Body of pancreas (tissue), 4 donors: ENCODE measurements around the gene DLGAP1. TPM values are rescaled to one million over a fixed set of nuclear protein-coding genes. Genes with fewer than 3 reads are reported as not detected.

Experiments
- ATAC-seq: fragments of 150-250 bp; one replicate; pipeline ENCODE4 v1.9.1; 2016
- DNase-seq, 4 donors: peaks; one replicate each; pipeline ENCODE4 v3.0.0-alpha.2; 2019
- H3K27ac ChIP-seq, 4 donors: fragments of 200-600 bp; sonication (generic); 1 replicate in 3 of 4; 2 replicates in 1 of 4; pipeline versions ENCODE4 v1.5.1 to v1.6.1; 2016 to 2019; ENCODE audit warnings: mild to moderate bottlenecking in 1 of 4, mixed read lengths in 1 of 4, moderate library complexity in 1 of 4
- H3K27me3 ChIP-seq, 2 donors: fragments of 200-600 bp; sonication (generic); one replicate each; pipeline ENCODE4 v1.6.0; 2016; ENCODE audit warnings: mild to moderate bottlenecking in 1 of 2
- H3K36me3 ChIP-seq, 2 donors: fragments of 200-600 bp; sonication (generic); replicated peaks in 1 of 2; 2 replicates each; pipeline ENCODE4 v1.5.1; 2016; ENCODE audit warnings: low read depth in 2 of 2; ENCODE audit not compliant: insufficient read depth in 1 of 2
- H3K4me1 ChIP-seq: fragments of 200-600 bp; sonication (generic); one replicate; pipeline ENCODE4 v1.6.0; 2016
- H3K4me3 ChIP-seq, 2 donors: fragments of 200-600 bp; sonication (generic); 1 replicate in 1 of 2; 2 replicates in 1 of 2; pipeline ENCODE4 v1.5.1; 2016 to 2019
- H3K9me3 ChIP-seq, 3 donors: fragments of 200-600 bp; sonication (generic); 1 replicate in 2 of 3; 2 replicates in 1 of 3; pipeline ENCODE4 v1.5.1; 2016
- CTCF ChIP-seq, 7 experiments: fragments of 450-650 bp in 4 of 7; fragments of 200-600 bp in 3 of 7; sonication (generic) in 3 of 7; IDR thresholded peaks; one replicate each; pipeline ENCODE4 v1.5.1; 2016 to 2019; ENCODE audit warnings: antibody characterized with exemption in 7 of 7
- POLR2A ChIP-seq, 3 donors: fragments of 450-650 bp; IDR thresholded peaks; one replicate each; pipeline ENCODE4 v1.6.1; 2016; ENCODE audit warnings: antibody characterized with exemption in 3 of 3, mild to moderate bottlenecking in 2 of 3
- WGBS, 2 donors: methylation state at CpG; one replicate each; pipeline ENCODE4 v1.1.5; 2017; 5-methylcytosine and 5-hydroxymethylcytosine counted together
- intact Hi-C: fragments of 100-400 bp; cut with DNase I; formaldehyde crosslinking; loops from one replicate; pipeline ENCODE4 v1.15.1; 2023
- microRNA-seq, 2 donors: library from miRNA; unstranded; fragments of <30 nt; microRNA quantifications; one replicate each; pipeline ENCODE4, GENCODE V29; 2016; ENCODE audit warnings: borderline number of aligned reads in 2 of 2, borderline replicate concordance in 2 of 2
- small RNA-seq: library from RNA; depleted of rRNA; stranded (forward); fragments of <200 nt; gene quantifications from one replicate; pipeline ENCODE3, GENCODE V24; 2016
- total RNA-seq, 2 donors: library from RNA; depleted of rRNA; stranded (reverse); fragments of >200 nt; gene quantifications; one replicate each; pipeline ENCODE4 v1.1.0, GENCODE V29; 2016

DLGAP1 gene
- total RNA-seq, 2 donors from 2014 or later, result 0.52 to 7.9 TPM

DNA sequence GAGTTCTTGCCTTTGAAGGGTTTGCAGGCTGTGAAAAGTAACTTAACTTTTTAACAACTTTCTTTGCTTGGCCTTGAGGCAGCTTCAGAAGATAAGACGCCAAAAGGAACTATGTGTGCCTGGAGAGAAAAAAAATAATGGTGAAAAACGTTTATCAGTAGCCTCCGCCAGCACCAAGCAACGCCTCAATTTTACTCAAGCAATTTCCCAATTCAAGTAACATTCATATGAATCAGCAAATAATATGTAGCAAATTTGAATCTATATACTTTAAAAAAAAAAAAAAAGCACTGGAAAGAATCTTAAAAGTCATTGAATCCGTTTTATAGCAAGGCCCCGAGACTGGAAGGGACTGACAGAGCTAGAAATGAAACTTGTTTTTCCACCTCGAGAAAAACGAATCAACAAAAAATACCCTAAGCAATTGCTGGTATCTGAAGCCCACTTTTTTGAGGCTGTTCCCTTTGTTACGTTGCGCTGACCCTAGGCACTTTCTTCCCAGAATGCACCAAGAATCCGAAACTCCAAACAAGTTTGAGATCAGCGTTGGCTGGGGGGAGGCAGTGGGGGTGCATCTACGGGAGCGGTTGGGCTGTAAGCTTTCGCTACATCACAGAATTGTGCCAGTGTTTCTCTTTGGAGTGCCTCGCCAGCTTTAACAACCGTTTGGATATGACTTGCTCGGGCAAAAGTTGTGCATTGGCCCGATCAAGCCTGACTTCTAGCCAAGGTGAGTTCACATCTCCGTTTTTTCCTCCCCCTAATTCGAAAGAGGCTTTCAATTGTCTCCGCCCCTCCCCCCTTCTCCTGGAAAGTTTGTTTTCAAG, 1007.8 kb downstream of the DLGAP1 start:
- Histone ChIP-seq H3K4me3 (peak overlapping the region; percentile 11 to 16), H3K27ac (peak overlapping the region; percentile 95 to 99 (median 98)), H3K36me3 (no peaks in the 10 kb centered on the region), H3K9me3 (no peaks in the 10 kb centered on the region), H3K4me1 (peaks cover 19% of the 10 kb centered on the region), H3K27me3 (no peaks in the 10 kb centered on the region)
- intact Hi-C loops, result no loop called here
- no peak for TF ChIP-seq POLR2A (IDR thresholded peaks at IDR 0.05)
- no peak for TF ChIP-seq CTCF (IDR thresholded peaks at IDR 0.05)
- no peak for ATAC-seq
- WGBS, 2 donors, result 2% methylated on average over 22 of the region's 22 CpGs
- peak; percentile 26 to 61 (median 49) for DNase-seq

Small RNA genes within 50 kb of the gene (microRNA-seq; reads per million reads assigned to microRNA genes)
- 0 reads per million in 2 donors for gene MIR6718

Small RNA genes within 50 kb of the gene (small RNA-seq; reads per million reads assigned to genes)
- not detected for gene AP005208.1
- not detected for gene AP005403.1
- not detected for gene MIR6718
- gene RN7SL39P, result not detected
- gene RNU6-831P, result not detected
